Measurements from ENCODE around the gene SH3GL3.

Gene SH3GL3

GRCh38 chr15:83504365-83504764, 57.2 kb downstream of the SH3GL3 start:
- no peak for DNase-seq (ENCODE audit: low read depth)

- DNase-seq (ENCODE audit: low read depth), result no peak
These were observed 62.9 kb downstream of the SH3GL3 start for GRCh38 chr15:83510001-83510400.

- no peak for DNase-seq (ENCODE audit: low read depth)
These were observed 65.3 kb downstream of the SH3GL3 start for GRCh38 chr15:83512459-83512858.

GRCh38 chr15:83514584-83514983, 67.4 kb downstream of the SH3GL3 start:
- DNase-seq (ENCODE audit: low read depth), result no peak

GRCh38 chr15:83515164-83515563, 68.0 kb downstream of the SH3GL3 start:
- DNase-seq (ENCODE audit: low read depth), result no peak

- no peak for DNase-seq (ENCODE audit: low read depth)
These were observed 69.8 kb downstream of the SH3GL3 start for GRCh38 chr15:83516935-83517334.

- no peak for DNase-seq (ENCODE audit: low read depth)
These were observed 79.2 kb downstream of the SH3GL3 start for GRCh38 chr15:83526319-83526718.

- no peak for DNase-seq (ENCODE audit: low read depth)
These were observed 86.3 kb downstream of the SH3GL3 start for GRCh38 chr15:83533410-83533962.

GRCh38 chr15:83537606-83538005, 90.5 kb downstream of the SH3GL3 start:
- no peak for DNase-seq (ENCODE audit: low read depth)

- no peak for DNase-seq (ENCODE audit: low read depth)
These were observed 91.5 kb downstream of the SH3GL3 start for GRCh38 chr15:83538682-83539081.

- DNase-seq (ENCODE audit: low read depth), result no peak
These were observed 98.8 kb downstream of the SH3GL3 start for GRCh38 chr15:83545804-83546511.

GRCh38 chr15:83546512-83546888, 99.4 kb downstream of the SH3GL3 start:
- DNase-seq (ENCODE audit: low read depth), result no peak

GRCh38 chr15:83547168-83547567, 100.0 kb downstream of the SH3GL3 start:
- no peak for DNase-seq (ENCODE audit: low read depth)

- no peak for DNase-seq (ENCODE audit: low read depth)
These were observed 102.5 kb downstream of the SH3GL3 start for GRCh38 chr15:83549623-83550022.

- DNase-seq (ENCODE audit: low read depth), result no peak
These were observed 107.4 kb downstream of the SH3GL3 start for GRCh38 chr15:83554558-83554957.

GRCh38 chr15:83555383-83555782, 108.2 kb downstream of the SH3GL3 start:
- no peak for DNase-seq (ENCODE audit: low read depth)

- no peak for DNase-seq (ENCODE audit: low read depth)
These were observed 108.9 kb downstream of the SH3GL3 start for GRCh38 chr15:83556068-83556467.

- no peak for DNase-seq (ENCODE audit: low read depth)
These were observed 109.6 kb downstream of the SH3GL3 start for GRCh38 chr15:83556754-83557153.

- no peak for DNase-seq (ENCODE audit: low read depth)
These were observed 111.0 kb downstream of the SH3GL3 start for GRCh38 chr15:83558146-83558545.

GRCh38 chr15:83559310-83559966, 112.3 kb downstream of the SH3GL3 start:
- peak; percentile 9 for DNase-seq (ENCODE audit: low read depth)

GRCh38 chr15:83561661-83562060, 114.5 kb downstream of the SH3GL3 start:
- no peak for DNase-seq (ENCODE audit: low read depth)

- DNase-seq (ENCODE audit: low read depth), result no peak
These were observed 118.0 kb downstream of the SH3GL3 start for GRCh38 chr15:83565138-83565537.

- DNase-seq (ENCODE audit: low read depth), result no peak
These were observed 118.5 kb downstream of the SH3GL3 start for GRCh38 chr15:83565553-83566159.

Measured in stimulated activated CD4-positive, alpha-beta T cell treated with anti-CD3 and anti-CD28 coated beads, Interleukin-2, amount 100 ng/mL, for 4 hours (primary cell).